ENCODE measurements around the gene MAP3K21. TPM values are rescaled to one million over a fixed set of nuclear protein-coding genes. Genes with fewer than 3 reads are reported as not detected.

MAP3K21 gene
- total and polyA plus RNA-seq, 2 of the 8 experiments (the other 6 are each of a cell fraction or from before 2014, with no cell fraction given): 21.2 to 21.8 TPM

DNA sequence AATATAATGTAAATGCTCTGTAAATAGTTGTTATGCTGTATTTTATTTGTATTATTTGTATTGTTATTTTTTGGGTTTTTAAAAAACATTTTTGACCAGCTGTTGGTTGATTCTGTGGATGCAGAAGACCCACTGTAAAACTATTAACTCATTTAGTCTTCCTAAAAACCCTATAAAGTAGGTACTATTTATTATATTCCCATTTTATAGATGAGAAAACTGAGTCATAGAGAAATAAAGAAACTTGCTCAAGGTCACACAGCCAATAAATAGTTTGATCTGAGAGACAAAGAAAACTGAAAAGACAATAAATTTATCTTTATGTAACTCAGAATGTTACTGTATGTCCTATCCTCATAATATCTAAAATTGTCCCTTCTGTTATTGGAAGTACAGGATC is 1.2 kb upstream of the MAP3K21 start:
- H3K36me3 ChIP-seq (ENCODE audit: control insufficient read depth in 2 of 4, insufficient read depth in 4 of 4, low read length in 3 of 4): no peaks in the 10 kb centered on the region
- no peak overlapping the region for H2BK20ac ChIP-seq (ENCODE audit: low read length)
- no peak overlapping the region for H2BK120ac ChIP-seq (replicated peaks; ENCODE audit: low read depth, low read length)
- H4K5ac ChIP-seq (ENCODE audit: insufficient read length, low read depth, low read length): no peak overlapping the region
- H3K56ac ChIP-seq (replicated peaks; ENCODE audit: insufficient read length, low read depth, low read length): no peak overlapping the region
- no peak overlapping the region for H2AK5ac ChIP-seq (ENCODE audit: low read depth, low read length)
- H3K4me1 ChIP-seq (replicated peaks in 1 of 4; ENCODE audit: control insufficient read depth in 3 of 4, insufficient read depth in 4 of 4, low read length in 3 of 4): peaks cover 2 to 10% (median 5%) of the 10 kb centered on the region in 4 experiments; a peak in 6 of 7 replicates
- H2BK12ac ChIP-seq (ENCODE audit: low read depth, low read length): no peak overlapping the region
- no peak overlapping the region for H3K23ac ChIP-seq (ENCODE audit: insufficient read length)
- H4K91ac ChIP-seq (replicated peaks; ENCODE audit: insufficient read length, low read length): no peak overlapping the region
- peaks cover 5% of the 10 kb centered on the region; the same call in 1 of the 2 replicates for H3K79me1 ChIP-seq (ENCODE audit: low read depth, low read length)
- DNase-seq (ENCODE audit: low read depth in 1 of 2, low spot score in 2 of 2): no peak
- CTCF ChIA-PET (ENCODE audit: partially characterized antibody): interaction anchor here (1.1 kb wide), 1 partner anchor 26 kb away, joined by 3 read pairs; no protein-coding TSS in a partner anchor
- H3K23me2 ChIP-seq (ENCODE audit: low read depth, low read length): peaks cover 15% of the 10 kb centered on the region
- H2AFZ ChIP-seq (ENCODE audit: low read length): no peak overlapping the region
- no peak overlapping the region for H2BK5ac ChIP-seq (ENCODE audit: low read depth, low read length)
- POLR2A ChIA-PET (ENCODE audit: partially characterized antibody): no interaction called here
- peak overlapping the region; percentile 86 to 98 for H3K4me2 ChIP-seq (ENCODE audit: insufficient read depth in 1 of 2, low read depth in 2 of 2, low read length in 2 of 2)
- H3K18ac ChIP-seq (ENCODE audit: extremely low read depth, low read length): no peak overlapping the region
- no peak overlapping the region for H3K9ac ChIP-seq (replicated peaks in 1 of 4; ENCODE audit: extremely low read depth in 1 of 4, low read depth in 3 of 4, low read length in 3 of 4)
- H3K4ac ChIP-seq (replicated peaks; ENCODE audit: insufficient read length, low read depth, low read length): no peak overlapping the region
- no peak for FAIRE-seq
- H3K4me3 ChIP-seq (ENCODE audit: extremely low read depth in 1 of 4, insufficient read depth in 2 of 4, low read depth in 3 of 4, low read length in 4 of 4): peak overlapping the region in 1 of 4 experiments; percentile 66; a peak in 3 of 8 replicates
- no peaks in the 10 kb centered on the region for H3K9me3 ChIP-seq (ENCODE audit: insufficient read depth in 2 of 2, low read depth in 1 of 2, low read length in 1 of 2)
- no peak overlapping the region for H3K27ac ChIP-seq (ENCODE audit: low read depth, low read length)
- H3K14ac ChIP-seq (ENCODE audit: insufficient read length): no peak overlapping the region
- no peak overlapping the region for H2BK15ac ChIP-seq (ENCODE audit: low read length)
- no peak overlapping the region for H4K8ac ChIP-seq (ENCODE audit: extremely low read depth, insufficient read depth, low read length)
- H3K27me3 ChIP-seq (replicated peaks in 1 of 4; ENCODE audit: control insufficient read depth in 3 of 4, extremely low read depth in 1 of 4, insufficient read depth in 3 of 4, low read length in 3 of 4): peaks cover 0 to 12% (median 7%) of the 10 kb centered on the region in 4 experiments; a peak in 5 of 7 replicates
- peaks cover 7 to 8% of the 10 kb centered on the region in 2 experiments for H4K20me1 ChIP-seq (replicated peaks in 1 of 2; ENCODE audit: control insufficient read depth in 1 of 2, insufficient read depth in 2 of 2, low read length in 2 of 2)
- H3K79me2 ChIP-seq (ENCODE audit: control insufficient read depth in 1 of 2, insufficient read depth in 2 of 2, low read length in 2 of 2): peaks cover 0 to 24% of the 10 kb centered on the region in 2 experiments; a peak in 2 of 4 replicates
- no peak for TF ChIP-seq HDAC2 (IDR thresholded peaks at IDR 0.05; ENCODE audit: borderline replicate concordance in 1 of 2, low read depth in 2 of 2, low read length in 2 of 2)
- TF ChIP-seq, protein P1, sequence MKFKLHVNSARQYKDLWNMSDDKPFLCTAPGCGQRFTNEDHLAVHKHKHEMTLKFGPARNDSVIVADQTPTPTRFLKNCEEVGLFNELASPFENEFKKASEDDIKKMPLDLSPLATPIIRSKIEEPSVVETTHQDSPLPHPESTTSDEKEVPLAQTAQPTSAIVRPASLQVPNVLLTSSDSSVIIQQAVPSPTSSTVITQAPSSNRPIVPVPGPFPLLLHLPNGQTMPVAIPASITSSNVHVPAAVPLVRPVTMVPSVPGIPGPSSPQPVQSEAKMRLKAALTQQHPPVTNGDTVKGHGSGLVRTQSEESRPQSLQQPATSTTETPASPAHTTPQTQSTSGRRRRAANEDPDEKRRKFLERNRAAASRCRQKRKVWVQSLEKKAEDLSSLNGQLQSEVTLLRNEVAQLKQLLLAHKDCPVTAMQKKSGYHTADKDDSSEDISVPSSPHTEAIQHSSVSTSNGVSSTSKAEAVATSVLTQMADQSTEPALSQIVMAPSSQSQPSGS (IDR thresholded peaks at IDR 0.05; ENCODE audit: low read length): no peak

All from H1 (cell line).